Measurements from ENCODE around the gene CDH3. TPM values are rescaled to one million over a fixed set of nuclear protein-coding genes. Genes with fewer than 3 reads are reported as not detected.

Gene CDH3
- total and polyA plus RNA-seq, 2 donors from 2014 or later, result 9.8 to 61.3 TPM

DNA sequence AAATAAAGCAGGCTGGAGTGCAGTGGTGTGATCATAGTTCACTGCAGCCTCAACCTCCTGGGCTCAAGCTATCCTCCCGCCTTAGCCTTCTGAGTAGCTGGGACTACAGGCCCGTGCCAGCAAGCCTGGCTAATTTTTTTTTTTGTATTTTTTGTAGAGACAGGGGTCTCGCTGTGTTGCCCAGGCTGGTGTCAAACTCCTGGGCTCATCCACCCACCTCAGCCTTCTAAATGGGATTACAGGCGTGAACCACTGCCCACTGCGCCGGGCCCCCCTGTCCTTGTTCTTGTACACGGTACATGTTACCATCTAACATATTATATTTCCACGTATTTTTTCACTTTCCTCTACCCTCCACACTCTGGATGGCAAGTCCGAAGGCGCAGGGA lies 3.1 kb upstream of the CDH3 start:
- Histone ChIP-seq H3K9me3 (ENCODE audit: control insufficient read depth in 2 of 3, insufficient read depth in 1 of 3, low read length in 3 of 3) (no peaks in the 10 kb centered on the region), H3K27me3 (ENCODE audit: control insufficient read depth, insufficient read depth, low read length) (no peaks in the 10 kb centered on the region), H3K4me3 (ENCODE audit: low read length in 3 of 3) (no peak overlapping the region), H3K9ac (ENCODE audit: low read length in 3 of 3) (no peak overlapping the region), H3K36me3 (ENCODE audit: control insufficient read depth in 2 of 3, insufficient read depth in 3 of 3, low read length in 3 of 3) (no peaks in the 10 kb centered on the region), H3K27ac (ENCODE audit: low read depth in 2 of 2, low read length in 2 of 2) (no peak overlapping the region), H3K4me1 (ENCODE audit: control insufficient read depth in 2 of 3, insufficient read depth in 2 of 3, low read depth in 1 of 3, low read length in 3 of 3) (peaks cover 0 to 8% (median 0%) of the 10 kb centered on the region in 3 donors)
- no peak for FAIRE-seq
- no peak for DNase-seq
- no peak for TF ChIP-seq CTCF (IDR thresholded peaks at IDR 0.05; ENCODE audit: borderline replicate concordance, extremely low read depth, insufficient read depth)
- intact Hi-C loops (cut with DNase I), result no loop called here

DNA sequence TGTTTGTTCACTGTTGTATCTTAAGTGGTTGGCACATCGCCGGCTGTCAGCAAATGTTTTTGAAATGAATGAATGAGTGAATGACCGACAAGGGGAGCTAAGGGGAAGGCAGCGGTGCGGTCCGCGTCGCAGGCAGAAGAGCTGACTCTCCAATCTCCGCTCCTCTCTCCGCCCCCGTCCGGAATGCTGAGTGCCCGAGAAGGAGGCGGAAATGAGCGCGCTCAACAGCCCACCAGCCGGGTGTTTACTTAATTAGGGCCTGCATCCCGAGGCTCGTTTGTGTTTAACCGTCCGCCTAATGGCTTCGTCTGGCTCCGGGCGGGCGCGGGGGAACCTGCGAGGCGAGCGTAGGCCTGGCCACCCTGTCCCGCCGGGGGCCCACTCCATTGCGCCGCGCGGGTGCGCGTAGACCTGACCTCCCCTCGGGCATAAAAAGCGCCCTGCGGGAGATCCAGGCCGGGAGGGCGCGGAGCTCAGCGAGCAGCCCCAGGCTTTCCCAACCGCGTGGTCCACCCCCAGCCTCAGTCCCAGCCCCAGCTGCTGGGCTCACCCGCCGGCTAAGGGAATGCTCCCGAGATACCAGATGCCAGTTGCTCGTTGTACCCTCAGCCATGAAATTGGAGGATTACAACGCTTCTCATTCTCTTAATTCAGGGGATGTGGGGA lies 2.5 kb upstream of the CDH3 start:
- Histone ChIP-seq H3K4me1 (ENCODE audit: control insufficient read depth in 2 of 3, insufficient read depth in 2 of 3, low read depth in 1 of 3, low read length in 3 of 3) (peaks cover 0 to 8% (median 4%) of the 10 kb centered on the region in 3 donors), H3K36me3 (ENCODE audit: control insufficient read depth in 2 of 3, insufficient read depth in 3 of 3, low read length in 3 of 3) (no peaks in the 10 kb centered on the region), H3K27me3 (ENCODE audit: control insufficient read depth, insufficient read depth, low read length) (no peaks in the 10 kb centered on the region), H3K9me3 (ENCODE audit: control insufficient read depth in 2 of 3, insufficient read depth in 1 of 3, low read length in 3 of 3) (no peaks in the 10 kb centered on the region), H3K4me3 (ENCODE audit: low read length in 3 of 3) (peak overlapping the region in 1 of 3 donors; percentile 13), H3K9ac (ENCODE audit: low read length in 3 of 3) (no peak overlapping the region), H3K27ac (ENCODE audit: low read depth in 2 of 2, low read length in 2 of 2) (no peak overlapping the region)
- FAIRE-seq (no peak), DNase-seq (peak in 4 of 5 donors; percentile 83 to 93 (median 86))
- TF ChIP-seq CTCF (IDR thresholded peaks at IDR 0.05; ENCODE audit: borderline replicate concordance, extremely low read depth, insufficient read depth), result no peak
- intact Hi-C loops (cut with DNase I), result no loop called here

DNA sequence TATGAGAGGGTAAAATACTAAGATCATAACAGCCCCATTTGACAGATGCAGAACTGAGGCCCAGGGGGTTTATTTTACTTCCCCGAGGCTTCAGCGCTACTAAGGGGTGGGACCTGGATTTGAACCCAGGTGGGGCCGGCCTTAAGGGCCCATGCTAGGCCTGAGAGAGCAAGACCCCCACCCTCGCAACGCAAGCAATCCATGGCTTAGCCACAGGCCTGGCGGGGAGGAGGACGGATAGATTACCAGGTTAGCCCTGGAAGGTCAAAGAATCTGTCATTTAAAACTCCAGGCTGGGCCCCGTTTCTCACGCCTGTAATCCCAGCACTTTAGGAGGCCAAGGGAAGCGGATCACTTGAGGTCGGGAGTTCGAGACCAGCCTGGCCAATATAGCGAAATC lies 1.9 kb upstream of the CDH3 start:
- Histone ChIP-seq H3K27ac (ENCODE audit: low read depth in 2 of 2, low read length in 2 of 2) (no peak overlapping the region), H3K9ac (ENCODE audit: low read length in 3 of 3) (no peak overlapping the region), H3K36me3 (ENCODE audit: control insufficient read depth in 2 of 3, insufficient read depth in 3 of 3, low read length in 3 of 3) (no peaks in the 10 kb centered on the region), H3K27me3 (ENCODE audit: control insufficient read depth, insufficient read depth, low read length) (no peaks in the 10 kb centered on the region), H3K4me1 (ENCODE audit: control insufficient read depth in 2 of 3, insufficient read depth in 2 of 3, low read depth in 1 of 3, low read length in 3 of 3) (peaks cover 0 to 8% (median 4%) of the 10 kb centered on the region in 3 donors), H3K9me3 (ENCODE audit: control insufficient read depth in 2 of 3, insufficient read depth in 1 of 3, low read length in 3 of 3) (no peaks in the 10 kb centered on the region), H3K4me3 (ENCODE audit: low read length in 3 of 3) (no peak overlapping the region)
- peak in 1 of 5 donors; percentile 62 for DNase-seq
- intact Hi-C loops (cut with DNase I), result no loop called here
- no peak for TF ChIP-seq CTCF (IDR thresholded peaks at IDR 0.05; ENCODE audit: borderline replicate concordance, extremely low read depth, insufficient read depth)
- FAIRE-seq, result no peak

GRCh38 chr16:68643847-68644246 lies 1.3 kb upstream of the CDH3 start:
- intact Hi-C loops (cut with DNase I), result no loop called here
- Histone ChIP-seq H3K9ac (ENCODE audit: low read length in 3 of 3) (no peak overlapping the region), H3K27me3 (ENCODE audit: control insufficient read depth, insufficient read depth, low read length) (no peaks in the 10 kb centered on the region), H3K9me3 (ENCODE audit: control insufficient read depth in 2 of 3, insufficient read depth in 1 of 3, low read length in 3 of 3) (no peaks in the 10 kb centered on the region), H3K4me1 (ENCODE audit: control insufficient read depth in 2 of 3, insufficient read depth in 2 of 3, low read depth in 1 of 3, low read length in 3 of 3) (peaks cover 0 to 8% (median 4%) of the 10 kb centered on the region in 3 donors), H3K27ac (ENCODE audit: low read depth in 2 of 2, low read length in 2 of 2) (no peak overlapping the region), H3K36me3 (ENCODE audit: control insufficient read depth in 2 of 3, insufficient read depth in 3 of 3, low read length in 3 of 3) (no peaks in the 10 kb centered on the region), H3K4me3 (ENCODE audit: low read length in 3 of 3) (no peak overlapping the region)
- no peak for TF ChIP-seq CTCF (IDR thresholded peaks at IDR 0.05; ENCODE audit: borderline replicate concordance, extremely low read depth, insufficient read depth)
- no peak for FAIRE-seq
- DNase-seq, result no peak
